ENCODE measurements around the gene SCAMP2. TPM values are rescaled to one million over a fixed set of nuclear protein-coding genes. Genes with fewer than 3 reads are reported as not detected.

SCAMP2 gene
- total RNA-seq, 1 experiment from 2014 or later: 55.8 TPM

GRCh38 chr15:74826364-74826819 is 46.8 kb downstream of the SCAMP2 start, which contains the start of gene CPLX3:
Gene CPLX3, plus strand, starts transcription at chr15:74826627. Its CDS starts 77 bp downstream, at chr15:74826704.
- Histone ChIP-seq H3K4me1 (ENCODE audit: control insufficient read depth in 1 of 2, insufficient read depth in 2 of 2, low read length in 2 of 2) (no peaks in the 10 kb centered on the region), H2AFZ (ENCODE audit: low read depth, low read length, poor library complexity, severe bottlenecking) (no peak within 1 kb of the TSS), H3K36me3 (ENCODE audit: control insufficient read depth in 1 of 2, insufficient read depth in 2 of 2, low read length in 2 of 2) (no peaks in the 10 kb centered on the region), H3K9me3 (ENCODE audit: control insufficient read depth in 1 of 2, insufficient read depth in 1 of 2, low read depth in 1 of 2, low read length in 2 of 2) (no peaks in the 10 kb centered on the region), H3K27ac (ENCODE audit: low read depth, low read length) (no peak within 1 kb of the TSS), H3K27me3 (ENCODE audit: insufficient read depth, low read length) (peaks cover 21% of the 10 kb centered on the region; the same call in 1 of the 2 replicates), H3K79me2 (ENCODE audit: insufficient read depth, low read length) (no peaks in the 10 kb centered on the region), H4K20me1 (ENCODE audit: insufficient read depth) (no peaks in the 10 kb centered on the region), H3K9me2 (ENCODE audit: insufficient read depth) (no peaks in the 10 kb centered on the region), H3K4me3 (replicated peaks in 1 of 2; ENCODE audit: low read depth in 1 of 2, low read length in 2 of 2) (no peak within 1 kb of the TSS), H3K9ac (ENCODE audit: low read length) (no peak within 1 kb of the TSS), H3K4me2 (ENCODE audit: low read length) (no peak within 1 kb of the TSS)
- peak; percentile 63 for ATAC-seq
- BruUV-seq (replicated peaks): no TSS peak
- POLR2A ChIA-PET: no interaction called here
- TF ChIP-seq, protein P1, sequence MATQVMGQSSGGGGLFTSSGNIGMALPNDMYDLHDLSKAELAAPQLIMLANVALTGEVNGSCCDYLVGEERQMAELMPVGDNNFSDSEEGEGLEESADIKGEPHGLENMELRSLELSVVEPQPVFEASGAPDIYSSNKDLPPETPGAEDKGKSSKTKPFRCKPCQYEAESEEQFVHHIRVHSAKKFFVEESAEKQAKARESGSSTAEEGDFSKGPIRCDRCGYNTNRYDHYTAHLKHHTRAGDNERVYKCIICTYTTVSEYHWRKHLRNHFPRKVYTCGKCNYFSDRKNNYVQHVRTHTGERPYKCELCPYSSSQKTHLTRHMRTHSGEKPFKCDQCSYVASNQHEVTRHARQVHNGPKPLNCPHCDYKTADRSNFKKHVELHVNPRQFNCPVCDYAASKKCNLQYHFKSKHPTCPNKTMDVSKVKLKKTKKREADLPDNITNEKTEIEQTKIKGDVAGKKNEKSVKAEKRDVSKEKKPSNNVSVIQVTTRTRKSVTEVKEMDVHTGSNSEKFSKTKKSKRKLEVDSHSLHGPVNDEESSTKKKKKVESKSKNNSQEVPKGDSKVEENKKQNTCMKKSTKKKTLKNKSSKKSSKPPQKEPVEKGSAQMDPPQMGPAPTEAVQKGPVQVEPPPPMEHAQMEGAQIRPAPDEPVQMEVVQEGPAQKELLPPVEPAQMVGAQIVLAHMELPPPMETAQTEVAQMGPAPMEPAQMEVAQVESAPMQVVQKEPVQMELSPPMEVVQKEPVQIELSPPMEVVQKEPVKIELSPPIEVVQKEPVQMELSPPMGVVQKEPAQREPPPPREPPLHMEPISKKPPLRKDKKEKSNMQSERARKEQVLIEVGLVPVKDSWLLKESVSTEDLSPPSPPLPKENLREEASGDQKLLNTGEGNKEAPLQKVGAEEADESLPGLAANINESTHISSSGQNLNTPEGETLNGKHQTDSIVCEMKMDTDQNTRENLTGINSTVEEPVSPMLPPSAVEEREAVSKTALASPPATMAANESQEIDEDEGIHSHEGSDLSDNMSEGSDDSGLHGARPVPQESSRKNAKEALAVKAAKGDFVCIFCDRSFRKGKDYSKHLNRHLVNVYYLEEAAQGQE (IDR thresholded peaks at IDR 0.05; ENCODE audit: low read depth): peak; percentile 68; the same call in 1 of the 2 replicates
- TF ChIP-seq EZH2 (IDR thresholded peaks at IDR 0.05) (no peak), SIN3A (IDR thresholded peaks at IDR 0.05; ENCODE audit: low read depth) (no peak)
- CTCF ChIA-PET: interaction anchor here (1.4 to 2.3 kb wide), 2 partner anchors 9 to 55 kb away, joined by 3 to 14 read pairs; no protein-coding TSS in a partner anchor
- DNase-seq (ENCODE audit: low read depth, low spot score): no peak
- intact Hi-C loops (cut with micrococcal nuclease): no loop called here
- RAD21 ChIA-PET (ENCODE audit: low non-redundant PET in 1 of 2, low total read pairs in 2 of 2, uncharacterized antibody in 2 of 2, unreplicated experiment in 2 of 2): no interaction called here

GRCh38 chr15:74825866-74826265 is 47.3 kb downstream of the SCAMP2 start:
- Histone ChIP-seq H3K9me2 (ENCODE audit: insufficient read depth) (no peaks in the 10 kb centered on the region), H3K79me2 (ENCODE audit: insufficient read depth, low read length) (no peaks in the 10 kb centered on the region), H3K27ac (ENCODE audit: low read depth, low read length) (no peak overlapping the region), H4K20me1 (ENCODE audit: insufficient read depth) (no peaks in the 10 kb centered on the region), H2AFZ (ENCODE audit: low read depth, low read length, poor library complexity, severe bottlenecking) (no peak overlapping the region), H3K4me1 (ENCODE audit: control insufficient read depth in 1 of 2, insufficient read depth in 2 of 2, low read length in 2 of 2) (no peaks in the 10 kb centered on the region), H3K27me3 (ENCODE audit: insufficient read depth, low read length) (peaks cover 21% of the 10 kb centered on the region; the same call in 1 of the 2 replicates), H3K9ac (ENCODE audit: low read length) (no peak overlapping the region), H3K9me3 (ENCODE audit: control insufficient read depth in 1 of 2, insufficient read depth in 1 of 2, low read depth in 1 of 2, low read length in 2 of 2) (no peaks in the 10 kb centered on the region), H3K4me2 (ENCODE audit: low read length) (no peak overlapping the region), H3K36me3 (ENCODE audit: control insufficient read depth in 1 of 2, insufficient read depth in 2 of 2, low read length in 2 of 2) (no peaks in the 10 kb centered on the region), H3K4me3 (replicated peaks in 1 of 2; ENCODE audit: low read depth in 1 of 2, low read length in 2 of 2) (no peak overlapping the region)
- ATAC-seq: 0 out of 2 replicates have a peak, but pooled peaks have one; percentile 11
- BruUV-seq (replicated peaks): no TSS peak
- ChIA-PET POLR2A (no interaction called here), RAD21 (ENCODE audit: low non-redundant PET in 1 of 2, low total read pairs in 2 of 2, uncharacterized antibody in 2 of 2, unreplicated experiment in 2 of 2) (interaction anchor here in 1 of 2 experiments (0.6 kb wide), 1 partner anchor 19 kb away, joined by 3 read pairs; no protein-coding TSS in a partner anchor), CTCF (interaction anchor here (1.4 to 2.3 kb wide), 2 partner anchors 10 to 55 kb away, joined by 3 to 14 read pairs; no protein-coding TSS in a partner anchor)
- no peak for DNase-seq (ENCODE audit: low read depth, low spot score)
- intact Hi-C loops (cut with micrococcal nuclease): no loop called here
- no peak for TF ChIP-seq ATF3 (IDR thresholded peaks at IDR 0.05)
- no peak for TF ChIP-seq ZFX (IDR thresholded peaks at IDR 0.05)
- TF ChIP-seq, protein P1 (IDR thresholded peaks at IDR 0.05; ENCODE audit: low read depth): no peak
- TF ChIP-seq SP1 (IDR thresholded peaks at IDR 0.05; ENCODE audit: low read depth): no peak
- TF ChIP-seq JUND (IDR thresholded peaks at IDR 0.05): no peak
- no peak for TF ChIP-seq EZH2phosphoT487 (IDR thresholded peaks at IDR 0.05; ENCODE audit: borderline replicate concordance)
- no peak for TF ChIP-seq FOSL1 (IDR thresholded peaks at IDR 0.05; ENCODE audit: low read depth)
- TF ChIP-seq SIN3A (IDR thresholded peaks at IDR 0.05; ENCODE audit: low read depth): no peak

Data from HCT116 (cell line).